CD4-positive, alpha-beta T cell treated with Interleukin-1 beta for 1 hour (primary cell): ENCODE measurements around the gene PLCB4.
"Not testable (repeated sequence)": the region's sequence is repeated elsewhere in the genome, so short reads cannot be mapped to it uniquely, and the experiment has no call there.

ENCODE experiments used
- DNase-seq, 2 donors: peaks; one replicate each; pipeline ENCODE4 v3.0.0-alpha.2; 2020 to 2022

Gene PLCB4

GRCh38 chr20:9145142-9145541, 76.3 kb downstream of the PLCB4 start:
- DNase-seq, result no peak

GRCh38 chr20:9146649-9147048, 77.8 kb downstream of the PLCB4 start:
- no peak for DNase-seq

GRCh38 chr20:9147547-9148024, 78.7 kb downstream of the PLCB4 start:
- no peak for DNase-seq

GRCh38 chr20:9148291-9148690, 79.4 kb downstream of the PLCB4 start:
- no peak for DNase-seq

- DNase-seq, result no peak
These were observed 80.2 kb downstream of the PLCB4 start for GRCh38 chr20:9149087-9149486.

GRCh38 chr20:9149796-9150195, 80.9 kb downstream of the PLCB4 start:
- DNase-seq, result no peak

- DNase-seq, result no peak
These were observed 81.8 kb downstream of the PLCB4 start for GRCh38 chr20:9150679-9151078.

- not testable (repeated sequence) for DNase-seq
These were observed 83.3 kb downstream of the PLCB4 start for GRCh38 chr20:9152139-9152538.

GRCh38 chr20:9154464-9155024, 85.7 kb downstream of the PLCB4 start:
- DNase-seq, result no peak

- DNase-seq, result no peak
These were observed 87.8 kb downstream of the PLCB4 start for GRCh38 chr20:9156529-9157280.

- no peak for DNase-seq
These were observed 91.4 kb downstream of the PLCB4 start for GRCh38 chr20:9160331-9160730.

GRCh38 chr20:9160757-9161156, 91.9 kb downstream of the PLCB4 start:
- DNase-seq, result no peak

- no peak for DNase-seq
These were observed 92.4 kb downstream of the PLCB4 start for GRCh38 chr20:9161311-9161710.

GRCh38 chr20:9163251-9163650, 94.4 kb downstream of the PLCB4 start:
- no peak for DNase-seq

- no peak for DNase-seq
These were observed 95.1 kb downstream of the PLCB4 start for GRCh38 chr20:9163995-9164394.

- DNase-seq, result no peak
These were observed 96.4 kb downstream of the PLCB4 start for GRCh38 chr20:9165261-9165660.

GRCh38 chr20:9166153-9166780, 97.4 kb downstream of the PLCB4 start:
- no peak for DNase-seq

GRCh38 chr20:9169409-9169808, 100.5 kb downstream of the PLCB4 start:
- no peak for DNase-seq

- no peak for DNase-seq
These were observed 104.0 kb downstream of the PLCB4 start for GRCh38 chr20:9172851-9173250.

GRCh38 chr20:9177278-9177677, 108.4 kb downstream of the PLCB4 start:
- no peak for DNase-seq

- DNase-seq, result no peak
These were observed 110.4 kb downstream of the PLCB4 start for GRCh38 chr20:9179193-9179802.

GRCh38 chr20:9179867-9180266, 111.0 kb downstream of the PLCB4 start:
- DNase-seq, result no peak

GRCh38 chr20:9180481-9181257, 111.8 kb downstream of the PLCB4 start:
- DNase-seq, result no peak
